HepG2 (cell line): ENCODE data around the gene TPRG1L. TPM values are rescaled to one million over a fixed set of nuclear protein-coding genes. Genes with fewer than 3 reads are reported as not detected.

Source experiments
- ATAC-seq: fragments of 200-7000 bp; cut with Tn5 transposase; 3 replicates; pipeline ENCODE4 v1.9.1; 2020; ENCODE audit warnings: mild to moderate bottlenecking, moderate library complexity
- BruUV-seq: library from RNA; stranded (reverse); fragments of 400-500 nt; replicated peaks from 2 replicates; lab custom pipeline; 2021; lab: Mats Ljungman, UMichigan
- CTCF ChIA-PET: fragments of 300-600 bp; formaldehyde crosslinking; extraction: SDS; loops from one replicate; lab custom pipeline; 2021; ENCODE audit warnings: low total read pairs, inconsistent platforms, low intra/inter-chr PET ratio; lab: Yijun Ruan, JAX
- POLR2A ChIA-PET: fragments of 350-600 bp; sonication (Branson Sonifier 250); formaldehyde crosslinking; loops from one replicate; lab custom pipeline; 2020; ENCODE audit warnings: antibody characterized with exemption, inconsistent platforms; lab: Yijun Ruan, JAX
- DNase-seq: peaks from one replicate; pipeline ENCODE4 v3.0.0-alpha.2; 2015; ENCODE audit warnings: low spot score
- FAIRE-seq: peaks from 3 replicates; lab custom pipeline; 2011; peaks lifted over from hg19 to GRCh38; lab: Jason Lieb, UNC
- H2AFZ ChIP-seq: one replicate; pipeline ENCODE4 v1.6.1; 2011; ENCODE audit warnings: low read length, inconsistent platforms
- H3K27ac ChIP-seq: fragments of 300-600 bp; 3 replicates; pipeline ENCODE4 v1.8.0; 2011; ENCODE audit warnings: mixed run types, mild to moderate bottlenecking, mixed read lengths, low read length, inconsistent platforms; ENCODE audit not compliant: insufficient read depth; ENCODE audit errors: extremely low read length
- H3K27me3 ChIP-seq, 2 experiments: fragments of 200-600 bp in 1 of 2; 2 replicates in 1 of 2; 3 replicates in 1 of 2; pipeline versions ENCODE4 v1.6.0 to v1.8.0; 2011; ENCODE audit warnings: low read length in 2 of 2, mild to moderate bottlenecking in 2 of 2, moderate library complexity in 2 of 2, inconsistent platforms in 1 of 2; ENCODE audit not compliant: insufficient read depth in 2 of 2, control insufficient read depth in 1 of 2
- H3K36me3 ChIP-seq, 2 experiments: fragments of 200-600 bp in 1 of 2; replicated peaks in 1 of 2; 2 replicates in 1 of 2; 3 replicates in 1 of 2; pipeline versions ENCODE4 v1.5.1 to v1.8.0; 2011; ENCODE audit warnings: low read length in 2 of 2, inconsistent platforms in 1 of 2; ENCODE audit not compliant: insufficient read depth in 2 of 2, control insufficient read depth in 1 of 2
- H3K4me1 ChIP-seq: 2 replicates; pipeline ENCODE4 v1.5.1; 2012; ENCODE audit warnings: low read length, inconsistent platforms; ENCODE audit not compliant: insufficient read depth
- H3K4me2 ChIP-seq: 2 replicates; pipeline ENCODE4 v1.6.0; 2011; ENCODE audit warnings: low read depth, low read length, inconsistent platforms
- H3K4me3 ChIP-seq, 3 experiments: fragments of 200-600 bp in 1 of 3; sonication (generic), shearing (Covaris generic) in 1 of 3; replicated peaks in 1 of 3; 2 replicates each; pipeline ENCODE4 v1.5.1; 2011 to 2016; ENCODE audit warnings: low read length in 3 of 3, inconsistent platforms in 2 of 3, low read depth in 2 of 3, mild to moderate bottlenecking in 2 of 3, control low read depth in 1 of 3, mixed read lengths in 1 of 3; ENCODE audit not compliant: insufficient read depth in 1 of 3
- H3K79me2 ChIP-seq: one replicate; pipeline ENCODE4 v1.6.1; 2011; ENCODE audit warnings: low read length, inconsistent platforms; ENCODE audit not compliant: insufficient read depth
- H3K9ac ChIP-seq: 2 replicates; pipeline ENCODE4 v1.6.0; 2011; ENCODE audit warnings: mild to moderate bottlenecking, low read depth, low read length, inconsistent platforms; ENCODE audit not compliant: insufficient read depth
- H3K9me3 ChIP-seq: 2 replicates; pipeline ENCODE4 v1.5.1; 2012; ENCODE audit warnings: mild to moderate bottlenecking, low read length
- H4K20me1 ChIP-seq: 2 replicates; pipeline ENCODE4 v1.6.0; 2011; ENCODE audit warnings: inconsistent platforms, mild to moderate bottlenecking, low read length, moderate library complexity; ENCODE audit not compliant: insufficient read depth
- ARID4A ChIP-seq: sonication (generic); formaldehyde crosslinking; IDR thresholded peaks from 2 replicates; pipeline ENCODE4 v1.5.0; 2020; ENCODE audit warnings: mild to moderate bottlenecking, missing genetic modification reagents, borderline replicate concordance
- CSRNP1 ChIP-seq: sonication (generic); formaldehyde crosslinking; IDR thresholded peaks from 2 replicates; pipeline ENCODE4 v1.8.1; 2023; ENCODE audit warnings: mild to moderate bottlenecking, missing genetic modification reagents
- MBD4 ChIP-seq: IDR thresholded peaks from 2 replicates; pipeline ENCODE4 v1.6.1; 2012; ENCODE audit warnings: low read length, inconsistent platforms, borderline replicate concordance
- SRSF4 ChIP-seq: fragments of 200-400 bp; formaldehyde crosslinking; IDR thresholded peaks from one replicate; pipeline ENCODE4 v1.6.1; 2018; ENCODE audit warnings: mild to moderate bottlenecking, low read depth, low read length, moderate library complexity; ENCODE audit not compliant: poor library complexity, severe bottlenecking
- TFDP2 ChIP-seq: sonication (generic); formaldehyde crosslinking; IDR thresholded peaks from 2 replicates; pipeline ENCODE4 v1.4.0; 2020; ENCODE audit warnings: missing genetic modification reagents
- ZBTB10 ChIP-seq: sonication (generic); formaldehyde crosslinking; IDR thresholded peaks from 2 replicates; pipeline ENCODE4 v1.4.0; 2020; ENCODE audit warnings: missing genetic modification reagents, borderline replicate concordance
- ZBTB2 ChIP-seq: sonication (generic); formaldehyde crosslinking; IDR thresholded peaks from 2 replicates; pipeline ENCODE4 v1.8.0; 2022; ENCODE audit warnings: low read depth, missing genetic modification reagents
- WGBS: methylation state at CpG from one replicate; pipeline ENCODE4 v1.1.6; 2017; ENCODE audit warnings: low lambda C conversion rate; 5-methylcytosine and 5-hydroxymethylcytosine counted together
- in situ Hi-C: cut with HindIII; loops from 2 replicates; pipeline ENCODE4 v1.10.0; 2017; ENCODE audit warnings: low pct_unique_long_range_greater_than_20kb; ENCODE audit not compliant: extremely low pct_ligation_motif_present
- intact Hi-C: fragments of 100-400 bp; cut with micrococcal nuclease; formaldehyde crosslinking; loops from one replicate; pipeline ENCODE4 v1.10.0; 2022; ENCODE audit not compliant: unreplicated experiment
- polyA plus RNA-seq, 8 experiments: library from polyadenylated mRNA; depleted of rRNA in 3 of 8; stranded (reverse) in 7 of 8; unstranded in 1 of 8; fragments of >200 nt; fragmentation: Illumina TruSeq in 4 of 8; extraction: Trizol in 4 of 8; gene quantifications; 2 replicates each; pipeline versions ENCODE4 v1.2.1 to v1.2.3, GENCODE V29; 2011 to 2016; ENCODE audit warnings: low read depth in 4 of 8, missing spikeins in 1 of 8, mixed read lengths in 1 of 8; ENCODE audit not compliant: insufficient read depth in 1 of 8
- total RNA-seq, 5 experiments: library from RNA; depleted of rRNA; stranded (reverse); fragments of >200 nt; fragmentation: Illumina TruSeq; extraction: Trizol; gene quantifications; 2 replicates each; pipeline ENCODE4 v1.2.3, GENCODE V29; 2016; ENCODE audit warnings: low read depth in 1 of 5

TPRG1L gene
- total and polyA plus RNA-seq, 2 of the 13 experiments (the other 11 are each of a cell fraction or from before 2014, with no cell fraction given), result 21.3 to 37.4 TPM

- H3K4me2 ChIP-seq, result peak within 1 kb of the TSS; percentile 86
- peaks cover 7% of the 10 kb centered on the region for H3K79me2 ChIP-seq
- ChIA-PET POLR2A (interaction anchor here (1.2 to 2.6 kb wide), 4 partner anchors 10 to 119 kb away, joined by 3 to 6 read pairs (median 3); no protein-coding TSS in a partner anchor), CTCF (no interaction called here)
- H3K27me3 ChIP-seq, result peaks cover 2 to 11% of the 10 kb centered on the region in 2 experiments; a peak in 3 of 5 replicates
- H2AFZ ChIP-seq, result no peak within 1 kb of the TSS
- 0 out of 5 replicates have a peak, but pooled peaks cover 0 to 2% of the 10 kb centered on the region in 2 experiments for H3K36me3 ChIP-seq
- peak within 1 kb of the TSS; percentile 46 for H3K27ac ChIP-seq
- peak; percentile 19 for ATAC-seq
- H3K4me1 ChIP-seq, result peaks cover 25% of the 10 kb centered on the region
- no CpG with 5 or more reads among the region's 80 CpGs for WGBS
- in situ Hi-C loops (no loop called here), intact Hi-C loops (loop anchor here (2.0 kb wide), 1 partner anchor 27 kb away; the partner anchor contains the start of gene TPRG1L)
- no peaks in the 10 kb centered on the region for H4K20me1 ChIP-seq
- no peak for FAIRE-seq
- H3K9me3 ChIP-seq, result no peaks in the 10 kb centered on the region
- DNase-seq, result no peak
- BruUV-seq, result no TSS peak
- H3K4me3 ChIP-seq, result peak within 1 kb of the TSS; percentile 58 to 73 (median 66)
- H3K9ac ChIP-seq, result peak within 1 kb of the TSS; percentile 46
- no peak for TF ChIP-seq SRSF4
- TF ChIP-seq ZBTB2 (CRISPR knock-in tag), result peak; percentile 83
- TF ChIP-seq TFDP2 (CRISPR knock-in tag), result peak; percentile 58; the same call in 1 of the 2 replicates
- no peak for TF ChIP-seq CSRNP1 (CRISPR knock-in tag)
- no peak for TF ChIP-seq MBD4
- no peak for TF ChIP-seq ZBTB10 (CRISPR knock-in tag)
- TF ChIP-seq ARID4A (CRISPR knock-in tag), result no peak
Measured at GRCh38 chr1:3651930-3652547, 27.2 kb downstream of the TPRG1L start, which contains the start of gene TP73. TP73 (plus strand) TSS chr1:3652516; CDS start chr1:3682366, 29,850 bp downstream.
